Stimulated activated CD4-positive, alpha-beta T cell treated with anti-CD3 and anti-CD28 coated beads, TNF-alpha, amount 100 ng/mL, for 48 hours (primary cell): ENCODE measurements around the gene ABCC1.
"Not testable (repeated sequence)": the region's sequence is repeated elsewhere in the genome, so short reads cannot be mapped to it uniquely, and the experiment has no call there.

Experiments used
- DNase-seq, 3 donors: peaks; one replicate each; pipeline ENCODE4 v3.0.0-alpha.2; 2020; ENCODE audit warnings: low read depth in 3 of 3

Gene ABCC1

GRCh38 chr16:16140537-16140936, 191.1 kb downstream of the ABCC1 start:
- no peak for DNase-seq

- no peak for DNase-seq
Measured at GRCh38 chr16:16141141-16141540, 191.7 kb downstream of the ABCC1 start.

DNA sequence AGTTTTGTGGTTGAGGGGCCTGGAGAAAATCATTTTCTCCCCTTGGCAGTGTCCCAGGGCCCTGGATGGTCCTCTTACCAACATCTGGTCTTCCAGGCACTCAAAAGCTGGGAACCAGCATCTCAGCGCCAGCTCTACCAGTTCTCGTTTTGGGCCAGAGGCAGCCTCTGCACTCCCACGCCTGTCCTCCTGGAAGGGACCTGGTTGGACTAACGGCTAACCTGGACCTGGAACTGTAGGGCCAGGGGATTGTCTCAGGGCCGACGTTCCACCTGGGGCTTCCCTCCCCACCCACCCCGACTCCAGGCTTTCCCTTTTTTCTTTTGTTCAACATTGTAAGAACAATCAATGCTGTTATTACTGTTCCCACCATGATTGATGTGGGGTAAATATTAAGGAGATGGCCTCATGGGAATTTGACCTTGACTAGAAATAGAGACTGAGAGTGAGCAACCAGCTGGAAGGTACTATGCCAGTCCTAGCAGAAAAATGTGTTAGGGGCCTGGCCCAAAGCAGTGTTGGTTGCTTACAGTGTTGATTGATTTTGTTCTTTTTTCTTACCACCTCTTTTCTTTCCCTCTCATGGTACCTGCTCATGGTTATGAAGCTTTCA, 192.5 kb downstream of the ABCC1 start:
- no peak for DNase-seq

DNA sequence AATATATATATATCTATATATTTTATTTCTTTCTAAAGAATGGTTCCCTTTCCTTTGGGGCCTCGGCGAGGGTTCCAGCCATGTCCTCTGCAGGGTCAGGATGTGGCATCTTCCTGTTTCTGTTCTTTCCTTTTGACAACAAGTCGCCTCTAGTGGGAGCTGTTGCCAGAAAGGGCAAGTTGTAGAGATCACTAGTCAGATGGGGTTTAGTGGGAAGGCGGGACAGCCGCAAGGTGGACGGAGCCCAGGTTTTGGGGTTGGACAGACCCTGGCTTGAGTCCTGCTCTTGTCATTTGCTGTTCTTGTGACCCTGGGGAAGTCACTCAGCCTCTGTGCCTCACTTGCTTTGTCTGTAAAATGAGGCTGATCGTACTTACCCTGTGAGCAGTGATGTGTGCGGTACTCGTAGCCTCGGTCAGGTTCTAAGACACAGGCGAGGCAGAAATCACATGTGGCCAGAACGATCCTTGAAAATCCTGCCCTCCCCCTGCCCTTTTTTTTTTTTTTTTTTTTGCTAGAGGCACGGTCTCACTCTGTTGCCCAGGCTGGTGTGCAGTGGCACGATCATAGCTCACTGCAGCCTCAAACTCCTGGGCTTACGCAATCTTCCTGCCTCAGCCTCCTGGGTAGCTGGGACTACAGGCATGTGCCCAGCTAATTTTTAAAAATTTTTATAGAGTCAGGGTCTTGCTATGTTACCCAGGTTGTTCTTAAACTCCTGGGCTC, 193.8 kb downstream of the ABCC1 start:
- DNase-seq = no peak

DNA sequence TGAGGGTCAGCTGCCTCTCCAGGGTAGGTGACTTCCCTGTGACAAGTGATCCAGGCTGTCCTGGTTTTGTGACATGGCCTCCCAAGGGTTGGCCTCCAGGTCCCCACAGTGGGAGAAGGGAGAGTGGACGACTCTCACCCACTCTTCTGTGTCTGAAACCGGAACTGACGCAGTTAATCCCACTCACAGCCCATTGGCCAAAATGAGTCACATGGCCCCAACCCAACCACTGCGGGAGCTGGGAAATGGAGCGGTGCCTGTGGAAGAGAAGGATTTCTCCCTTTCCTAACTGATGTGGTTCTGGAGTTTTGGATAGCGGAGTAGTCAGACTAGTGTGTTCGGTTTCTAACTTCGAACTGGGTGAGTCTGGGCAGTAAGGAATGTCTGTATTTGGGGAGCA, 194.5 kb downstream of the ABCC1 start:
- DNase-seq = no peak

- no peak for DNase-seq
Measured at GRCh38 chr16:16144416-16144815, 195.0 kb downstream of the ABCC1 start.

GRCh38 chr16:16145286-16145685, 195.9 kb downstream of the ABCC1 start:
- DNase-seq = no peak

DNA sequence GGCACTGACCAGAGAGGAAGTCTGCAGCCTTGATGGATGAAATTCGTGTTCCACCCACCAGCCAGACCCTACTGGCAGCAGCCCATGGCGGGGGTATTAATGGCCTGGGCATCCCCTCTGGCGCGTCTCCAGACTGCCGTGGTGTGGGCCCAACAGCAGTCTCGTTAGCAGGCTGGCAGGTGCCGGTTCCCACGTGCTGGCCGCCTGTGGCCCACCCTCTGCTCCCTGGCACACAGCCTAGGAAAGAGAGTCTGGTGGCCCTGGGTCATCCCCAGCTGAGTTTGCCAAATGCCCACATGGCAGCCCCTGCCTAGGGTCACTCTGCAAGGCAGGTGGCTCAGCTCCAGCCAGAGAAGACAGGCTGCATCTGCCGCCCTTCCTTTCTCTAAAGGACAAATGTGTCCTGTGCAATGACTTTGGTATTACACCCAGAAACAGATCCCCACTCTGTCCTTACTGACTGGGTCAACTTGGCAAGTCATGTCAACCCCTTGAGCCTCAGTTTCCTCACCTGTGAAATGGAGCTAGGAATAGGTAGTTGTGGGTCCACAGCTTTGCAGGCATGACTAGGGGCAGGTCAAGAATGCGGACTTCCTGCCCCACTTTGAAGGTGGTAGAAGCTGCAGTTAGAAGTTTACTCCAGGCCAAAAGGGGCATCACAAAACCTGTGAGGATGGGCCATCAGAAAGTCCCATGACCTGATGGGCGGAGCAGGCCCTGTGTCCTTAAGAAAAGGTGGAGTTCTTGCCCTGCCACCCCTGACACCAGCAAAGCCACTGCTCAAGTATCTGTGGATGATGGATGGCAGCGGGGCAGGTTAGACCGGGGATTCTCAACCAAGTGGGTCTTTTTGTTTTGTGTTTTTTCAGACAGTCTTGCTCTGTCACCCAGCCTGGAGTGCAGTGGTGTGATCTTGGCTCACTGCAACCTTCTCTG, 197.2 kb downstream of the ABCC1 start:
- DNase-seq = no peak

GRCh38 chr16:16147316-16147999, 198.0 kb downstream of the ABCC1 start:
- no peak for DNase-seq

GRCh38 chr16:16148000-16148599, 198.7 kb downstream of the ABCC1 start:
- not testable (repeated sequence) for DNase-seq

DNA sequence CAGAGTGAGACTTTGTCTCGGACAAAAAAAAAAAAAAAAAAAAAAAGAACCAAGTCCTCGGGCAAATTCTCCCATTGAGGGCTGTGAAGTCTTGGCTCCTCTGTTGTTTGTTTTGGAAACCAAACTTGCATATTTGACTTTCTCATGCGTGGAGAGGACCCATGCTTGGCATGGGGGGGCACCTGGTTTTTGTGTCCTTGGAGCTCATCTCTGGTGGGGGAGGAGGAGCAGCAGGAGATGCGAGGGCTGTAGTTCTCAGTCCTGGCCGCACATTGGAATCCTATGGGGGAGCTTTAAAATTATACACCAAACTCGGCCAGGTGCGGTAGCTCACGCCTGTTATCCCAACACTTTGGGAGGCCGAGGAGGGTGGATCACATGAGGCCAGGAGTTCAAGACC, 199.3 kb downstream of the ABCC1 start:
- no peak for DNase-seq

DNA sequence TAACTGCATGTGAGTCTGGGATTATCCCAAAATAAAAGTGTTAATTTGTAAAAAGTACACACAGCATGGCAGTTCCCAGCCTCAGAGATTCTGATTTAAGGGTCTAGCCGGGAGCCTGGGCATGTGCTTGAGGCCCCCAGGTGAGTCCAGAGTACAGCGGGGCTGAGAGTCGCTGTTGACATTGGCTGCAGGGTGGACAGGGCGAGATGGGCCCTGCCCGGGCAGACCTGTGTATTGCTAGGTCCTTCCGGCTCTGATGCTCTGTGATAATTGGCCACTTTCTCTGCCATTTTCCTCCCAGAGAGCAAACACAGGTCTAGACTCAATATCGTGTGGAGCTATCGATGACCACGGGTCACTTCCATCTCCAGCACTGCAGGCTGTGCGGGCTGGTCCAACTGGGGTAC, 200.3 kb downstream of the ABCC1 start:
- no peak for DNase-seq

DNA sequence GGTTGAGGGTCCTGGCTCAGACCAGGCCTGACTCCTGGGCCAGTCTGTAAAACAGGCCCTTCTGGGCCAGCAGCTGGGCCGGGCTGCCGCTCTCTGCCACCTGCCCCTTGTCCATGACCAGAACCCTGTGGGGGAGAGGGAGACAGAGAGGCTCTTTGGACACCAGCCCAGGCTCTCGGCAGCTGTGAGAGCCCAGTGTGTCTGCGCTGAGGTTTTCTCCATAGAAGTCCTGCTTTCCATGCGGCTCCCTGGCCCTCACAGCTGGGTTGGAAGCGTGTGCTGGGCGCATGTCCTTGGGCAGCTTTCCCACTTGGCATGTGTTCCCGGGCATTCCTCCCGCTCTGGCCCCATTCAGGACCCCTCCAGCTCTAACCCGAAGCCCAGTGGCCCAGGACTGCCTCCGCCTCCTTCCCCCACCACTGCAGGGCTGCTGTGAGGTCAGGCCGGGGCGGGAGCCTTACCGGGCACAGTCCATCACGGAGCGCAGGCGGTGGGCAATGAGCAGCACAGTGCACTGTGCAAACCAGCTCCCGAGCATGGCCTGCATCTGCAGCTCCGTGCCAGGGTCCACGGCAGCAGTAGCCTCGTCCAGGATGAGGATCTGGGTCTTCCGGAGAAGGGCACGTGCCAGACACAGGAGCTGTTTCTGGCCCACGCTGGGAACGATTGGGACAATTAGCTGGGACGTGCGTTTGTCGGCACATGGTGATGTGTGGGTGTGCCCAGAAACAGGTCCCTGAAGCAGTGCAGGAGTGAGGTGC, 200.9 kb downstream of the ABCC1 start:
- DNase-seq = no peak

GRCh38 chr16:16150878-16151152, 201.4 kb downstream of the ABCC1 start:
- DNase-seq = no peak

- DNase-seq = no peak
Measured at GRCh38 chr16:16151315-16151714, 201.9 kb downstream of the ABCC1 start.

- not testable (repeated sequence) for DNase-seq
Measured at GRCh38 chr16:16153000-16153399, 203.6 kb downstream of the ABCC1 start.

GRCh38 chr16:16154281-16154951, 205.0 kb downstream of the ABCC1 start:
- no peak for DNase-seq

GRCh38 chr16:16155234-16155633, 205.8 kb downstream of the ABCC1 start:
- DNase-seq = no peak

GRCh38 chr16:16157166-16157565, 207.8 kb downstream of the ABCC1 start:
- no peak for DNase-seq

DNA sequence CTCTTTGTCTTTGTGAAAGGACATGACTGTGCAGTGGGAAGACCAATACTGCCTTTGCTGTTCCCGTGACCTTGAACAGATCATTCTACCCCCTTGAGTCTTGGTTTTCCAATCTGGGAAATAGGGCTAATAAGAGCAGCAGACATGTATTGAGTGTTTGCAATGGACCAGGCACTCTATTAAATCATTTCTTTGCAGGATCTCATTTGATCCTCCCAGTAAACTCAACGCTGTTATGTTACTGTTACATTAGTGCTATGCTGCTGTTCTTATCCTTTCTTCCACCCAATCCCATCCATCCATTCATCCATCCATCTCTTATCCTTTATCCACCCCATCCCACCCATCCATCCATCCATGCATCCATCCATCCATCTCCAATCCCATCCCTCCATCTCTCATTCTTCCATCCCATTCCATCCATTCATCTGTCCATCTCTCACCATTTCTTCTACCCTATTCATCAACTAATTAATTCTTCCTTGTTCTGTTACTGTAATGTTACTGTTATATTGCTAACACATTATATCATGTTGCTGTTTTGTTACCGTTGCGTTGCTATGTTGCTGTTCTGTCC, 208.8 kb downstream of the ABCC1 start:
- no peak for DNase-seq
